ENCODE data around the gene RAPGEF5. TPM values are rescaled to one million over a fixed set of nuclear protein-coding genes. Genes with fewer than 3 reads are reported as not detected.

The RAPGEF5 gene
- total and polyA plus RNA-seq, 10 of the 15 experiments (the other 5 are each of a cell fraction or from before 2014, with no cell fraction given): 0.38 to 4.0 (median 1.6) TPM; not detected in 1

GRCh38 chr7:22325671-22326070 lies 31.3 kb downstream of the RAPGEF5 start:
- BruUV-seq (replicated peaks): no TSS peak
- Histone ChIP-seq H3K9ac (ENCODE audit: control insufficient read depth, insufficient read depth, low read length) (no peak overlapping the region), H3K4me2 (ENCODE audit: control insufficient read depth, insufficient read depth) (no peak overlapping the region), H3K79me2 (ENCODE audit: control insufficient read depth, insufficient read depth, low read length) (no peaks in the 10 kb centered on the region), H2AFZ (ENCODE audit: control insufficient read depth, low read depth, low read length) (no peak overlapping the region), H3K9me3 (replicated peaks; ENCODE audit: control insufficient read depth, insufficient read depth, low read length) (no peaks in the 10 kb centered on the region), H3K27me3 (replicated peaks in 1 of 2; ENCODE audit: control insufficient read depth in 2 of 2, insufficient read depth in 2 of 2, low read length in 1 of 2) (no peaks in the 10 kb centered on the region), H3K4me1 (ENCODE audit: control insufficient read depth, insufficient read depth, low read length) (no peaks in the 10 kb centered on the region), H4K20me1 (ENCODE audit: control insufficient read depth, insufficient read depth) (no peaks in the 10 kb centered on the region), H3K4me3 (no peak overlapping the region), H3K36me3 (ENCODE audit: control insufficient read depth in 2 of 2, insufficient read depth in 2 of 2, low read length in 1 of 2) (no peaks in the 10 kb centered on the region), H3K27ac (ENCODE audit: control insufficient read depth, insufficient read depth) (no peak overlapping the region)
- TF ChIP-seq MEF2A (IDR thresholded peaks at IDR 0.05; ENCODE audit: insufficient read depth, low read depth, low read length) (no peak), ATF2 (IDR thresholded peaks at IDR 0.05; ENCODE audit: low read length) (no peak), CBFB (IDR thresholded peaks at IDR 0.05; ENCODE audit: low read depth) (no peak), BCLAF1 (IDR thresholded peaks at IDR 0.05) (no peak), POU2F2 (IDR thresholded peaks at IDR 0.05; ENCODE audit: borderline replicate concordance, low read depth, low read length) (no peak), RELA (IDR thresholded peaks at IDR 0.05; ENCODE audit: borderline replicate concordance, partially characterized antibody) (no peak), TCF3 (IDR thresholded peaks at IDR 0.05; ENCODE audit: borderline replicate concordance, insufficient read depth, low read depth, low read length) (no peak), ATF3 (IDR thresholded peaks at IDR 0.05; ENCODE audit: borderline replicate concordance, extremely low read depth, low read depth, low read length) (no peak), RUNX3 (IDR thresholded peaks at IDR 0.05; ENCODE audit: low read length) (no peak), ZBTB33 (IDR thresholded peaks at IDR 0.05) (no peak)
- ChIA-PET CTCF (interaction anchor here (0.7 to 1.4 kb wide), 4 partner anchors 11 to 218 kb away, joined by 3 read pairs; no protein-coding TSS in a partner anchor), RAD21 (ENCODE audit: unreplicated experiment) (interaction anchor here (1.0 to 1.5 kb wide), 2 partner anchors 13 to 21 kb away, joined by 3 to 4 read pairs; no protein-coding TSS in a partner anchor), POLR2A (no interaction called here), SMC1A (ENCODE audit: uncharacterized antibody, unreplicated experiment) (interaction anchor here (0.8 to 1.5 kb wide), 4 partner anchors 8 to 127 kb away, joined by 3 to 7 read pairs (median 4); no protein-coding TSS in a partner anchor)
- no peak for DNase-seq (ENCODE audit: low read depth, low spot score)
- in situ Hi-C loops (cut with MboI) (no loop called here), intact Hi-C loops (cut with micrococcal nuclease; ENCODE audit: unreplicated experiment) (no loop called here)
- FAIRE-seq: no peak
- WGBS (ENCODE audit: insufficient coverage, insufficient replicate concordance, low lambda C conversion rate, missing lambda C conversion rate): 21% methylated on average over 4 of the region's 4 CpGs
- ATAC-seq: no peak

All from GM12878 (cell line).